B cell (primary cell): ENCODE results near the gene KMO. TPM values are rescaled to one million over a fixed set of nuclear protein-coding genes. Genes with fewer than 3 reads are reported as not detected.
A peak's percentile ranks its signal among the peaks of the same experiment; 100 is the strongest.

Source experiments
- ATAC-seq: fragments of 200-7000 bp; cut with Tn5 transposase; one replicate; pipeline ENCODE4 v1.10.0; 2021; ENCODE audit warnings: low read depth, mild to moderate bottlenecking, moderate number of reproducible peaks, moderate library complexity
- CTCF ChIA-PET: fragments of 350-600 bp; sonication (Branson Sonifier 250); formaldehyde crosslinking; loops from one replicate; lab custom pipeline; 2021; ENCODE audit warnings: antibody characterized with exemption, inconsistent platforms; lab: Charles Lee
- POLR2A ChIA-PET: fragments of 350-600 bp; sonication (Branson Sonifier 250); formaldehyde crosslinking; loops from one replicate; lab custom pipeline; 2021; ENCODE audit warnings: antibody characterized with exemption; lab: Charles Lee
- DNase-seq: peaks from one replicate; pipeline ENCODE4 v3.0.0; 2013
- H2AFZ ChIP-seq: 2 replicates; pipeline ENCODE4 v1.6.1; 2012; ENCODE audit warnings: mild to moderate bottlenecking, low read depth, low read length; ENCODE audit not compliant: insufficient read depth, poor library complexity, severe bottlenecking
- H3K27ac ChIP-seq, 2 donors: 1 replicate in 1 of 2; 2 replicates in 1 of 2; pipeline ENCODE4 v1.5.1; 2012 to 2013; ENCODE audit warnings: low read length in 2 of 2, mild to moderate bottlenecking in 2 of 2, moderate library complexity in 1 of 2
- H3K27me3 ChIP-seq, 4 experiments: fragments of 200-600 bp in 1 of 4; sonication (generic) in 1 of 4; replicated peaks in 1 of 4; 1 replicate in 2 of 4; 2 replicates in 2 of 4; pipeline versions ENCODE4 v1.6.1 to v1.7.0; 2013 to 2016; ENCODE audit warnings: low read length in 3 of 4, mild to moderate bottlenecking in 2 of 4, mixed read lengths in 1 of 4, moderate library complexity in 1 of 4; ENCODE audit not compliant: insufficient read depth in 4 of 4, control insufficient read depth in 3 of 4; ENCODE audit errors: control extremely low read depth in 1 of 4
- H3K36me3 ChIP-seq, 2 experiments: replicated peaks in 1 of 2; 1 replicate in 1 of 2; 2 replicates in 1 of 2; pipeline versions ENCODE4 v1.6.1 to v1.7.1; 2013; ENCODE audit warnings: low read length in 1 of 2; ENCODE audit not compliant: insufficient read depth in 2 of 2, control insufficient read depth in 1 of 2; ENCODE audit errors: control extremely low read depth in 1 of 2, extremely low read depth in 1 of 2
- H3K4me1 ChIP-seq, 2 donors: fragments of 200-600 bp in 1 of 2; sonication (generic) in 1 of 2; 1 replicate in 1 of 2; 2 replicates in 1 of 2; pipeline versions ENCODE4 v1.5.1 to v1.6.1; 2013 to 2017; ENCODE audit warnings: low read length in 2 of 2; ENCODE audit not compliant: control insufficient read depth in 2 of 2, insufficient read depth in 2 of 2
- H3K4me2 ChIP-seq: replicated peaks from 2 replicates; pipeline ENCODE3; 2012; ENCODE audit warnings: mild to moderate bottlenecking, low read depth, low read length; ENCODE audit not compliant: poor library complexity, severe bottlenecking
- H3K4me3 ChIP-seq, 5 experiments: fragments of 200-600 bp in 1 of 5; sonication (generic) in 1 of 5; 1 replicate in 3 of 5; 2 replicates in 2 of 5; pipeline versions ENCODE4 v1.5.1 to v1.7.0; 2011 to 2016; ENCODE audit warnings: low read length in 4 of 5, mild to moderate bottlenecking in 4 of 5, low read depth in 2 of 5, control low read depth in 1 of 5, moderate library complexity in 1 of 5; ENCODE audit not compliant: insufficient read depth in 1 of 5; ENCODE audit errors: control extremely low read depth in 1 of 5, extremely low read depth in 1 of 5
- H3K79me2 ChIP-seq: fragments of 200-600 bp; sonication (generic); one replicate; pipeline ENCODE4 v1.6.0; 2016; ENCODE audit warnings: low read length; ENCODE audit not compliant: control insufficient read depth, insufficient read depth
- H3K9ac ChIP-seq: fragments of 200-600 bp; sonication (generic); 2 replicates; pipeline ENCODE4 v1.6.1; 2017; ENCODE audit warnings: mild to moderate bottlenecking, low read length, moderate library complexity
- H3K9me3 ChIP-seq, 3 donors: one replicate each; pipeline versions ENCODE4 v1.6.1 to v1.7.1; 2013; ENCODE audit warnings: low read length in 2 of 3; ENCODE audit not compliant: control insufficient read depth in 2 of 3, insufficient read depth in 1 of 3; ENCODE audit errors: control extremely low read depth in 1 of 3
- H4K20me1 ChIP-seq: 2 replicates; pipeline ENCODE4 v1.6.0; 2012; ENCODE audit warnings: mild to moderate bottlenecking, low read length; ENCODE audit not compliant: insufficient read depth, control insufficient read depth, poor library complexity, severe bottlenecking
- H3K27ac Mint-ChIP-seq: one replicate; pipeline ENCODE4 v1.8.0; 2021; ENCODE audit warnings: mixed read lengths
- H3K27me3 Mint-ChIP-seq: one replicate; pipeline ENCODE4 v1.8.0; 2021; ENCODE audit warnings: mixed read lengths
- H3K4me1 Mint-ChIP-seq: one replicate; pipeline ENCODE4 v1.8.0; 2021; ENCODE audit warnings: mixed read lengths
- H3K4me3 Mint-ChIP-seq: one replicate; pipeline ENCODE4 v1.8.0; 2021; ENCODE audit warnings: mixed read lengths
- H3K9me3 Mint-ChIP-seq: one replicate; pipeline ENCODE4 v1.8.0; 2022; ENCODE audit warnings: mixed read lengths; ENCODE audit not compliant: insufficient read depth
- EZH2 ChIP-seq: IDR thresholded peaks from 2 replicates; pipeline ENCODE4 v1.6.1; 2012; ENCODE audit warnings: borderline replicate concordance, low read depth, mild to moderate bottlenecking, moderate library complexity, low read length; ENCODE audit not compliant: insufficient read depth, poor library complexity, severe bottlenecking
- WGBS: methylation state at CpG from one replicate; pipeline ENCODE4 v1.1.5; 2013; ENCODE audit warnings: missing lambda C conversion rate; ENCODE audit not compliant: insufficient coverage; 5-methylcytosine and 5-hydroxymethylcytosine counted together
- intact Hi-C: fragments of 100-400 bp; cut with micrococcal nuclease; formaldehyde crosslinking; loops from one replicate; pipeline ENCODE4 v1.10.0; 2022
- polyA plus RNA-seq: library from polyadenylated mRNA; depleted of rRNA; stranded (reverse); fragments of >200 nt; gene quantifications from 2 replicates; pipeline ENCODE4 v1.2.3, GENCODE V29; 2012
- total RNA-seq, 2 donors: library from RNA; stranded (reverse); fragments of 120-200 nt in 1 of 2; gene quantifications; 1 replicate in 1 of 2; 2 replicates in 1 of 2; pipeline versions ENCODE4 v1.2.3 to v1.2.4, GENCODE V29; 2013 to 2022
- TF ChIP-seq, protein P1 (sequence below): fragments of 200-600 bp; IDR thresholded peaks from one replicate; pipeline ENCODE4 v1.8.0; 2022; ENCODE audit warnings: antibody characterized with exemption, mild to moderate bottlenecking

Gene KMO
- total and polyA plus RNA-seq, 2 donors (not counting 1 experiment from before 2014, with no cell fraction given), result 14.0 to 34.0 TPM

DNA sequence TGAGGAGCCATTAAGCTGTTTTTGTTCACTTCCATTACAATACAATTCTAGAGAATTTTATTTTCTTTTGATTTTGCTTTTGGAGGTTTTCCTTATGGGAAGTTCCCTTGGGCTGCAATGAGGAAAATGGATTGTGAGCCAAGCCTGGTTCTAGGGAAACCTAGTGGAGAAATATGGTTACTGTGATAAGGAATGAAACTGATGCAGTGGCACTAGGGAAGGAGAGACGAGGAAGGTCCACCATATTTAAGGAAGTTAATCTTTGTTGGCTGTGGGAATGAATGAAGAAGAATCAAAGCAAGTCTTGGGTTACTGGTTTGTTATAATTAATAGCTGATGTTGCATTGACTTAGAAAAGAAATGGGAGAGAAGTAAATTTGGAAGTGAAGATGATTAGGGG lies 79.6 kb downstream of the KMO start:
- TF ChIP-seq, protein P1, sequence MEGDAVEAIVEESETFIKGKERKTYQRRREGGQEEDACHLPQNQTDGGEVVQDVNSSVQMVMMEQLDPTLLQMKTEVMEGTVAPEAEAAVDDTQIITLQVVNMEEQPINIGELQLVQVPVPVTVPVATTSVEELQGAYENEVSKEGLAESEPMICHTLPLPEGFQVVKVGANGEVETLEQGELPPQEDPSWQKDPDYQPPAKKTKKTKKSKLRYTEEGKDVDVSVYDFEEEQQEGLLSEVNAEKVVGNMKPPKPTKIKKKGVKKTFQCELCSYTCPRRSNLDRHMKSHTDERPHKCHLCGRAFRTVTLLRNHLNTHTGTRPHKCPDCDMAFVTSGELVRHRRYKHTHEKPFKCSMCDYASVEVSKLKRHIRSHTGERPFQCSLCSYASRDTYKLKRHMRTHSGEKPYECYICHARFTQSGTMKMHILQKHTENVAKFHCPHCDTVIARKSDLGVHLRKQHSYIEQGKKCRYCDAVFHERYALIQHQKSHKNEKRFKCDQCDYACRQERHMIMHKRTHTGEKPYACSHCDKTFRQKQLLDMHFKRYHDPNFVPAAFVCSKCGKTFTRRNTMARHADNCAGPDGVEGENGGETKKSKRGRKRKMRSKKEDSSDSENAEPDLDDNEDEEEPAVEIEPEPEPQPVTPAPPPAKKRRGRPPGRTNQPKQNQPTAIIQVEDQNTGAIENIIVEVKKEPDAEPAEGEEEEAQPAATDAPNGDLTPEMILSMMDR, result no peak
- TF ChIP-seq EZH2, result no peak
- H3K4me2 ChIP-seq, result no peak overlapping the region
- intact Hi-C loops, result loop anchor here (1.0 to 2.0 kb wide), 7 partner anchors 15 to 406 kb away; no protein-coding TSS in a partner anchor

More for the DNA sequence above, 79.6 kb downstream of the KMO start:
- POLR2A ChIA-PET, result no interaction called here
- CTCF ChIA-PET, result interaction anchor here (0.6 to 5.9 kb wide), 44 partner anchors 9 to 1712 kb away, joined by 3 to 67 read pairs (median 7); partner anchors contain the start of genes FH and MAP1LC3C
- Mint-ChIP-seq H3K27ac (no peak overlapping the region), H3K27me3 (no peaks in the 10 kb centered on the region), H3K9me3 (no peaks in the 10 kb centered on the region), H3K4me1 (peaks cover 7% of the 10 kb centered on the region), H3K4me3 (no peak overlapping the region)
- DNase-seq, result no peak
- H3K27me3 ChIP-seq, result no peaks in the 10 kb centered on the region
- peaks cover 0 to 3% of the 10 kb centered on the region in 2 experiments for H3K36me3 ChIP-seq
- H3K9ac ChIP-seq, result no peak overlapping the region
- no peaks in the 10 kb centered on the region for H3K9me3 ChIP-seq
- H3K4me3 ChIP-seq, result no peak overlapping the region
- peaks cover 6 to 7% of the 10 kb centered on the region in 2 donors for H3K4me1 ChIP-seq
- ATAC-seq, result no peak
- peaks cover 8% of the 10 kb centered on the region for H4K20me1 ChIP-seq
- H3K79me2 ChIP-seq, result peaks cover 15% of the 10 kb centered on the region
- H2AFZ ChIP-seq, result peak overlapping the region; percentile 23
- 86% methylated on average over 1 of the region's 1 CpG for WGBS
- H3K27ac ChIP-seq, result peak overlapping the region in 1 of 2 donors; percentile 39
